ENCODE data around the gene PTGES3. TPM values are rescaled to one million over a fixed set of nuclear protein-coding genes. Genes with fewer than 3 reads are reported as not detected.

The PTGES3 gene
- total RNA-seq, 4 donors from 2014 or later, result 40.4 to 168 (median 102) TPM

- TF ChIP-seq CTCF (IDR thresholded peaks at IDR 0.05) (no peak), POLR2A (IDR thresholded peaks at IDR 0.05) (no peak), POLR2AphosphoS5 (IDR thresholded peaks at IDR 0.05) (no peak), EP300 (IDR thresholded peaks at IDR 0.05; ENCODE audit: low read depth) (no peak)
- Histone ChIP-seq H3K4me1 (peaks cover 19 to 56% (median 40%) of the 10 kb centered on the region in 4 donors), H3K27ac (peak overlapping the region; percentile 95 to 99 (median 96)), H3K4me3 (no peak overlapping the region), H3K36me3 (peaks cover 0 to 51% (median 31%) of the 10 kb centered on the region in 4 donors), H3K9me3 (no peaks in the 10 kb centered on the region), H3K27me3 (no peaks in the 10 kb centered on the region)
- 46 to 47% methylated on average over 2 of the region's 2 CpGs for WGBS, 2 donors (ENCODE audit: low coverage in 1 of 2)
- intact Hi-C loops (cut with DNase I; ENCODE audit: low total_unique reads) (loop anchor here (10.0 kb wide), 1 partner anchor 87 kb away; the partner anchor contains the start of gene NACA), in situ Hi-C loops (cut with MboI; ENCODE audit: low pct_ligation_motif_present in 1 of 4, low pct_unique_long_range_greater_than_20kb in 1 of 4, low sequenced_read_pairs in 3 of 4) (no loop called here)
- no peak for DNase-seq
These were observed 50.5 kb downstream of the PTGES3 start for GRCh38 chr12:56637621-56638020.

- peak overlapping the region; percentile 15 to 96 (median 81) for H3K4me3 ChIP-seq
- in situ Hi-C loops (cut with MboI; ENCODE audit: low pct_ligation_motif_present in 1 of 4, low pct_unique_long_range_greater_than_20kb in 1 of 4, low sequenced_read_pairs in 3 of 4), result no loop called here
- 0 to 2% methylated on average over 3 to 12 of the region's 12 CpGs for WGBS, 2 donors (ENCODE audit: low coverage in 1 of 2)
- H3K27ac ChIP-seq, result peak overlapping the region; percentile 95 to 99 (median 96)
- DNase-seq, result peak; percentile 100
- TF ChIP-seq CTCF (IDR thresholded peaks at IDR 0.05) (peak; percentile 50 to 74 (median 54)), POLR2A (IDR thresholded peaks at IDR 0.05) (peak; percentile 26), POLR2AphosphoS5 (IDR thresholded peaks at IDR 0.05) (peak; percentile 58 to 79 (median 76)), EP300 (IDR thresholded peaks at IDR 0.05; ENCODE audit: low read depth) (no peak)
- H3K27me3 ChIP-seq, result no peaks in the 10 kb centered on the region
- intact Hi-C loops (cut with DNase I; ENCODE audit: low total_unique reads), result loop anchor here (10.0 kb wide), 1 partner anchor 88 kb away; the partner anchor contains the start of gene NACA
- peaks cover 26 to 56% (median 43%) of the 10 kb centered on the region in 4 donors for H3K4me1 ChIP-seq
- peaks cover 0 to 44% (median 24%) of the 10 kb centered on the region in 4 donors for H3K36me3 ChIP-seq
- no peaks in the 10 kb centered on the region for H3K9me3 ChIP-seq
These were observed 51.2 kb downstream of the PTGES3 start for GRCh38 chr12:56636675-56637540.

- Histone ChIP-seq H3K9me3 (no peaks in the 10 kb centered on the region), H3K4me1 (peaks cover 32 to 59% (median 45%) of the 10 kb centered on the region in 4 donors), H3K4me3 (peak overlapping the region; percentile 56 to 96 (median 81)), H3K36me3 (peaks cover 0 to 36% (median 19%) of the 10 kb centered on the region in 4 donors), H3K27me3 (no peaks in the 10 kb centered on the region), H3K27ac (peak overlapping the region; percentile 95 to 99 (median 96))
- 0% methylated on average over 8 to 20 of the region's 20 CpGs for WGBS, 2 donors (ENCODE audit: low coverage in 1 of 2)
- peak; percentile 93 for DNase-seq
- intact Hi-C loops (cut with DNase I; ENCODE audit: low total_unique reads), result loop anchor here (2.0 to 10.0 kb wide), 2 partner anchors 89 to 115 kb away; partner anchors contain the start of genes NACA and RBMS2
- no peak for TF ChIP-seq CTCF (IDR thresholded peaks at IDR 0.05)
- no peak for TF ChIP-seq EP300 (IDR thresholded peaks at IDR 0.05; ENCODE audit: low read depth)
- peak; percentile 95 to 98 (median 98) for TF ChIP-seq POLR2AphosphoS5 (IDR thresholded peaks at IDR 0.05)
- peak; percentile 95 for TF ChIP-seq POLR2A (IDR thresholded peaks at IDR 0.05)
- in situ Hi-C loops (cut with MboI; ENCODE audit: low pct_ligation_motif_present in 1 of 4, low pct_unique_long_range_greater_than_20kb in 1 of 4, low sequenced_read_pairs in 3 of 4), result no loop called here
These were observed 52.0 kb downstream of the PTGES3 start for GRCh38 chr12:56635806-56636674.

Measured in transverse colon (tissue), 4 donors.